ENCODE results near the gene CTSH.

The CTSH gene

GRCh38 chr15:78914027-78914764, 30.6 kb downstream of the CTSH start:
- no peak for DNase-seq
- no peak overlapping the region for H3K27ac ChIP-seq

GRCh38 chr15:78913012-78913411, 31.8 kb downstream of the CTSH start:
- in situ Hi-C loops (cut with HindIII; ENCODE audit: low pct_ligation_motif_present, low sequenced_read_pairs): no loop called here
- Histone ChIP-seq H3K36me3 (replicated peaks) (peaks cover 57% of the 10 kb centered on the region), H3K27ac (no peak overlapping the region), H3K4me3 (ENCODE audit: low read depth, low read length) (no peak overlapping the region), H3K27me3 (replicated peaks) (no peaks in the 10 kb centered on the region)
- no peak for TF ChIP-seq CTCF (IDR thresholded peaks at IDR 0.05; ENCODE audit: low read depth, low read length, missing control alignments)
- no peak for DNase-seq

More at GRCh38 chr15:78914027-78914764, 30.6 kb downstream of the CTSH start:
- in situ Hi-C loops (cut with HindIII; ENCODE audit: low pct_ligation_motif_present, low sequenced_read_pairs): no loop called here
- no peak overlapping the region for H3K4me3 ChIP-seq (ENCODE audit: low read depth, low read length)
- peaks cover 59% of the 10 kb centered on the region for H3K36me3 ChIP-seq (replicated peaks)
- H3K27me3 ChIP-seq (replicated peaks): no peaks in the 10 kb centered on the region
- peak; percentile 63 for TF ChIP-seq CTCF (IDR thresholded peaks at IDR 0.05; ENCODE audit: low read depth, low read length, missing control alignments)

GRCh38 chr15:78912316-78912715, 32.5 kb downstream of the CTSH start:
- Histone ChIP-seq H3K27me3 (replicated peaks) (no peaks in the 10 kb centered on the region), H3K27ac (no peak overlapping the region), H3K4me3 (ENCODE audit: low read depth, low read length) (no peak overlapping the region), H3K36me3 (replicated peaks) (peaks cover 57% of the 10 kb centered on the region)
- DNase-seq: no peak
- in situ Hi-C loops (cut with HindIII; ENCODE audit: low pct_ligation_motif_present, low sequenced_read_pairs): no loop called here
- no peak for TF ChIP-seq CTCF (IDR thresholded peaks at IDR 0.05; ENCODE audit: low read depth, low read length, missing control alignments)

- no peak overlapping the region for H3K4me3 ChIP-seq (ENCODE audit: low read depth, low read length)
- in situ Hi-C loops (cut with HindIII; ENCODE audit: low pct_ligation_motif_present, low sequenced_read_pairs): no loop called here
- no peak for DNase-seq
- peaks cover 62% of the 10 kb centered on the region for H3K36me3 ChIP-seq (replicated peaks)
- no peak for TF ChIP-seq CTCF (IDR thresholded peaks at IDR 0.05; ENCODE audit: low read depth, low read length, missing control alignments)
- H3K27me3 ChIP-seq (replicated peaks): no peaks in the 10 kb centered on the region
- H3K27ac ChIP-seq: no peak overlapping the region
These were observed 34.6 kb downstream of the CTSH start for GRCh38 chr15:78910271-78910670.

GRCh38 chr15:78909791-78910228, 35.0 kb downstream of the CTSH start:
- Histone ChIP-seq H3K27me3 (replicated peaks) (no peaks in the 10 kb centered on the region), H3K4me3 (ENCODE audit: low read depth, low read length) (no peak overlapping the region), H3K27ac (no peak overlapping the region), H3K36me3 (replicated peaks) (peaks cover 57% of the 10 kb centered on the region)
- TF ChIP-seq CTCF (IDR thresholded peaks at IDR 0.05; ENCODE audit: low read depth, low read length, missing control alignments): peak; percentile 80
- in situ Hi-C loops (cut with HindIII; ENCODE audit: low pct_ligation_motif_present, low sequenced_read_pairs): no loop called here
- DNase-seq: peak; percentile 39
